Epithelial cell of esophagus (primary cell): ENCODE results near the gene DPP7.

ENCODE experiments used
- DNase-seq: peaks from one replicate; pipeline ENCODE4 v3.0.0; 2010; ENCODE audit warnings: low read depth
- H3K4me3 ChIP-seq: 2 replicates; pipeline ENCODE4 v1.5.1; 2011; ENCODE audit warnings: mild to moderate bottlenecking, low read length, control low read depth
- TF ChIP-seq, protein P1 (sequence below): IDR thresholded peaks from 2 replicates; pipeline ENCODE4 v1.5.1; 2011; ENCODE audit warnings: low read depth, mild to moderate bottlenecking, low read length, control low read depth, inconsistent platforms; ENCODE audit not compliant: insufficient read depth; ENCODE audit errors: missing control alignments

DPP7 gene

DNA sequence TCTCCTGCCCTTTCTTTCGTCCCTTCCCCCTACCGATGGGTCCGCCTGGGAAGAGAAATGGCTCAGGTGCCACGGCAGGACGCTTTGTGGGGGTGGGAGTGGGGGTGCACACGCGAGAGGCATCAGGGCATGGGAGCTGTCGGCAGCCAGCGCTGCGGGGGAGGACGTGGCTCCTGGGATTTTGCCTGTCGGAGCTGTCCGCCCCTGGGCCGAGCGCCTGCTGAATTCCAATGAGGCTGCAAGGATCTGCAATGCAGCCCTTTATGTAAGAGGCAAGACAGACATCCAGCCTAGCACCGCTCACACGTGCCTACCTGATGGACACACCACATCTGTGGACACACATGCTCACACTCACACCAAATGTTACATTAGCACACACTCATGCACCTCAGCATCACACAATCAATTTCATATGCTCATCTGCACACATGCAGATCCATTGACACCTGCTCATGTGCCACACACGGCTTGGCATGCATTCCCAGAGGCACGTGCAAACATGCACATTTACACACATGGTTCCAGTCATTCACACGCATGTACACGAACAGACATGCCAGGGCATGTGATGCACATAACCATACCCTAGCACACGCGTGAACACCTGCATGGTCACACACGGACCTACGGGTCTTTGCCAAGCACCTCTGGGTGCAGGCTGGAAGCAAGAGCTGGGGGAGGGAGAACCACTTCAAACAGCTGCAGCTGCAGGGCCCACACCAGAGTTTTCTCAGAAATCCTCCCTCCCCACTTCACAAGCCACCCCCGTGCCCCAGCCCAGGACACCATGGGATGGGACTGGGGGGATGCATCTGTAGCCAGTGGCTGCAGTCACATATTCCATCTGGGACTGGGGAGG lies 25.8 kb upstream of the DPP7 start:
- H3K4me3 ChIP-seq, result no peak overlapping the region
- DNase-seq, result no peak
- TF ChIP-seq, protein P1, sequence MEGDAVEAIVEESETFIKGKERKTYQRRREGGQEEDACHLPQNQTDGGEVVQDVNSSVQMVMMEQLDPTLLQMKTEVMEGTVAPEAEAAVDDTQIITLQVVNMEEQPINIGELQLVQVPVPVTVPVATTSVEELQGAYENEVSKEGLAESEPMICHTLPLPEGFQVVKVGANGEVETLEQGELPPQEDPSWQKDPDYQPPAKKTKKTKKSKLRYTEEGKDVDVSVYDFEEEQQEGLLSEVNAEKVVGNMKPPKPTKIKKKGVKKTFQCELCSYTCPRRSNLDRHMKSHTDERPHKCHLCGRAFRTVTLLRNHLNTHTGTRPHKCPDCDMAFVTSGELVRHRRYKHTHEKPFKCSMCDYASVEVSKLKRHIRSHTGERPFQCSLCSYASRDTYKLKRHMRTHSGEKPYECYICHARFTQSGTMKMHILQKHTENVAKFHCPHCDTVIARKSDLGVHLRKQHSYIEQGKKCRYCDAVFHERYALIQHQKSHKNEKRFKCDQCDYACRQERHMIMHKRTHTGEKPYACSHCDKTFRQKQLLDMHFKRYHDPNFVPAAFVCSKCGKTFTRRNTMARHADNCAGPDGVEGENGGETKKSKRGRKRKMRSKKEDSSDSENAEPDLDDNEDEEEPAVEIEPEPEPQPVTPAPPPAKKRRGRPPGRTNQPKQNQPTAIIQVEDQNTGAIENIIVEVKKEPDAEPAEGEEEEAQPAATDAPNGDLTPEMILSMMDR, result no peak

DNA sequence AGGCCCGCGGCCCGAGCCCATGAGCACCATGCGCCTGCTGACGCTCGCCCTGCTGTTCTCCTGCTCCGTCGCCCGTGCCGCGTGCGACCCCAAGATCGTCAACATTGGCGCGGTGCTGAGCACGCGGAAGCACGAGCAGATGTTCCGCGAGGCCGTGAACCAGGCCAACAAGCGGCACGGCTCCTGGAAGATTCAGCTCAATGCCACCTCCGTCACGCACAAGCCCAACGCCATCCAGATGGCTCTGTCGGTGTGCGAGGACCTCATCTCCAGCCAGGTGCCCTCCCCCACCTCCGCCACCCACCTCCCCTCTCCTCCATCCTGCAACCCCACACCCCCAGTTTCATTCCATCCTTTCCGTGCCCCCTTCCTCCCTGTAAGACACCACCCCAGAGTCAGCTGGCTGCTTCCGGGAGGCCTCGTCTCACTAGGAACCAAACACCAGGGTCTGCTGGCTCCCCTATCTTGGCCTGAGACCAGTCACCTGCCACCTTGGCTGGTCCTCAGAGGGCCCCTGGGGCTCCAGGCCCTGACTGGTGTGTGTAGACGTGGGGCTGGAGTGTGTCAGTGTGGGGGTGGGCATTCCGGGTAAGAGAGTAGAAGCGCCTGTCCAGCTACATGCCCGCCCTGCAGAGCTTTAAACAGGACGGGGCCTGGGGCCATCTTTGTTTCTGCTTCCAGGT lies 25.1 kb upstream of the DPP7 start:
- H3K4me3 ChIP-seq, result no peak overlapping the region
- DNase-seq, result no peak
- TF ChIP-seq, protein P1, result no peak

DNA sequence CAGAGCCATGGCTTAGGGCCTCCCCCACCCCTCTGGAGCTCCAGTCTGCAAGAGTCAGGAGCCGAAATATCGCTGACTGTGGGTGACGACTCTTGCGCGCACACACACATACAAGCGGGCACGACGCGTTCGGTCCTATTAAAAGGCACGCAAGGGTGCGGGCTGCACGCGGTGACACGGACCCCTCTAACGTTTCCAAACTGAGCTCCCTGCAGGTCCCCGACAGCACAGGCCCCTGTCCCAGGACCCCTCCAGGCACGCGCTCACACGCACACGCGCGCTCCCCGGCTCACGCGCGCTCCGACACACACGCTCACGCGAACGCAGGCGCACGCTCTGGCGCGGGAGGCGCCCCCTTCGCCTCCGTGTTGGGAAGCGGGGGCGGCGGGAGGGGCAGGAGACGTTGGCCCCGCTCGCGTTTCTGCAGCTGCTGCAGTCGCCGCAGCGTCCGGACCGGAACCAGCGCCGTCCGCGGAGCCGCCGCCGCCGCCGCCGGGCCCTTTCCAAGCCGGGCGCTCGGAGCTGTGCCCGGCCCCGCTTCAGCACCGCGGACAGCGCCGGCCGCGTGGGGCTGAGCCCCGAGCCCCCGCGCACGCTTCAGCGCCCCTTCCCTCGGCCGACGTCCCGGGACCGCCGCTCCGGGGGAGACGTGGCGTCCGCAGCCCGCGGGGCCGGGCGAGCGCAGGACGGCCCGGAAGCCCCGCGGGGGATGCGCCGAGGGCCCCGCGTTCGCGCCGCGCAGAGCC lies 24.4 kb upstream of the DPP7 start, which contains the start of gene GRIN1:
Gene GRIN1, plus strand, starts transcription at position 433 of the 746 bp plus-strand sequence. CDS start 333 bp downstream, outside the sequence.
- peak; percentile 43 for DNase-seq
- H3K4me3 ChIP-seq, result no peak within 1 kb of the TSS
- TF ChIP-seq, protein P1, result no peak

DNA sequence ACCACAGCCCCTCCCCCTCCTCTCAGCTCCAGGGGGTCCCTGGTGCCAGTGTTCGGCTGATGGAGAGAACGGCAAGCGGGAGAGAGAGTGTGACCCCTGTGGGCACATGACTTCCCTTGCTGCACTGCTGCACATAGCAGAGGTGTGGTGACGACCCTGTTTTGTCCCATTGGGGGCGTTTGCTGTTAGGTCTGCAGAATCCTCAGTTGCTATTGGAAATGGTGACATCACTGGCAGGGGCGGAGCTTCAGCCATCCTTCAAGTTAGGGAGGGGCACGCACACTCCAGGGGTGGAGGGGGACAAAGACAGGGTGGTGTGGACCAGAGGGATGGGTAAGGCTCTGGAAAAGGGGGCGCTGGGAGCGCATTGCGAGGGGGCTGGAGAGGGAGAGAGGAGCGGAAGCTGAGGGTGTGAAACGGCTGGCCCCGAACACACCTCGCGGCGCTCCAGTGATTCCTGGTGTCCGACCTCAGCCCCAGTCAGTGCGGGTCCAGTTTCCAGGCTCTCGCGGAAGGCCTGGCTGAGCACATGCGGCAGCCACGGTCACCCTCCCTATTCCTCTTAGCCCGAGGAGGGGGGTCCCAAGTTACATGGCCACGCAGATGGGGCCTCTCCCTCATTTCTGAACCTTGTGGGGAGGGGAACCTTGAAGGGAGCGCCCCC lies 23.7 kb upstream of the DPP7 start:
- H3K4me3 ChIP-seq, result no peak overlapping the region
- DNase-seq, result no peak
- TF ChIP-seq, protein P1, result no peak

DNA sequence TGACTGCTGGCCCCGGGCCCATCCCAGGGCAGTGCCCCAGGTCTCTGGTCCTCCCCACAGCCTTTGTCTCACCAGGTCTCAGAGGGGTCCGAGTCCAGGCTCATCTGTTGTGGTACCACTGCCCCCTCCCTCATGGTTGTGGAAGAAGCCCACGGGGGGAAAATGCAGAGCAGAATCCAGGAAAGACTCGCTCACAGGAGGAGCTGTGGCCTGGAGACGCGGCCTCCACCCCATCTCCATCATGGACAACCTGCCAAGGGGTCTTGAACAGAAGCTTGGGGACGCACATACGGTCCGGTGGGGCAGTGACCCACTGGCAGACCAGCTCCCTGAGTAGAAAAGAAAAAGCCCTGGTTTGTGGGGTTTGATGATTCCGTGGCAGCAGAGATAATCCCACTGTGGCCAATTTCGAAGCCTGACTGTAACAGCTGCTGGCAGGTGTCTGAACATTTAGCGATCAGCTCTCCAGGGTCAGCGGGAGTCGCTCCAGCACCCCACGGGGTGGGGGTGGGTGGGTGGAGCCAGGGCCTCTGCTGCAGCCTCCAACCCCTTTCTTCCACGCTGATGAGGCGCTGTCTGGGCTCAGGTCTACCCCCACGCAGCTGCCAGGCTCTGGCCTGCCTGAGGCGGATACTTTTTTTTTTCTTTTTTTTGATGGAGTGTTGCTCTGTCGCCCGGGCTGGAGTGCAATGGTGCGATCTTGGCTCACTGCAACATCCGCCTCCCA lies 22.5 kb upstream of the DPP7 start:
- no peak for DNase-seq
- TF ChIP-seq, protein P1, result no peak

More for the DNA sequence above, 22.5 kb upstream of the DPP7 start:
- no peak overlapping the region for H3K4me3 ChIP-seq
